KMS-11 (cell line): ENCODE measurements around the gene ASB1.

Experiments used
- H2AFZ ChIP-seq: fragments of 200-600 bp; sonication (generic); 2 replicates; pipeline ENCODE4 v1.6.1; 2016; ENCODE audit warnings: antibody characterized with exemption, mixed run types, low read depth
- H3K27ac ChIP-seq: fragments of 200-600 bp; sonication (generic); 2 replicates; pipeline ENCODE4 v1.6.1; 2016; ENCODE audit warnings: mild to moderate bottlenecking, mixed run types
- H3K27me3 ChIP-seq: fragments of 200-600 bp; sonication (generic); 2 replicates; pipeline ENCODE4 v1.6.1; 2017; ENCODE audit warnings: mild to moderate bottlenecking, low read depth, mixed run types, moderate library complexity; ENCODE audit not compliant: insufficient read depth
- H3K36me3 ChIP-seq: fragments of 200-600 bp; sonication (generic); 2 replicates; pipeline ENCODE4 v1.6.1; 2017; ENCODE audit warnings: mild to moderate bottlenecking, mixed run types; ENCODE audit not compliant: insufficient read depth
- H3K4me1 ChIP-seq: fragments of 200-600 bp; sonication (generic); 2 replicates; pipeline ENCODE4 v1.6.1; 2016; ENCODE audit warnings: mild to moderate bottlenecking, low read depth, mixed run types; ENCODE audit not compliant: poor library complexity, severe bottlenecking
- H3K4me2 ChIP-seq: fragments of 200-600 bp; sonication (generic); 2 replicates; pipeline ENCODE4 v1.7.0; 2016; ENCODE audit warnings: mild to moderate bottlenecking, mixed run types
- H3K4me3 ChIP-seq: fragments of 200-600 bp; sonication (generic); IDR thresholded peaks from 2 replicates; pipeline ENCODE4 v1.6.1; 2017; ENCODE audit warnings: low read depth, low read length, mixed read lengths; ENCODE audit not compliant: insufficient read depth
- H3K79me2 ChIP-seq: fragments of 200-600 bp; sonication (generic); 2 replicates; pipeline ENCODE4 v1.6.1; 2016; ENCODE audit warnings: low read depth, mixed run types; ENCODE audit not compliant: insufficient read depth
- H3K9ac ChIP-seq: fragments of 200-600 bp; sonication (generic); 2 replicates; pipeline ENCODE4 v1.6.1; 2016; ENCODE audit warnings: mild to moderate bottlenecking, mixed run types
- H4K20me1 ChIP-seq: fragments of 200-600 bp; sonication (generic); 2 replicates; pipeline ENCODE4 v1.6.1; 2016; ENCODE audit warnings: mild to moderate bottlenecking, mixed run types; ENCODE audit not compliant: insufficient read depth
- TF ChIP-seq, protein P1 (sequence below): fragments of 200-600 bp; sonication (generic); conservative IDR thresholded peaks from 2 replicates; pipeline ENCODE4 v1.6.1; 2017; ENCODE audit warnings: low read depth, mild to moderate bottlenecking, antibody characterized with exemption, low read length, moderate library complexity, mixed read lengths

ASB1 gene

DNA sequence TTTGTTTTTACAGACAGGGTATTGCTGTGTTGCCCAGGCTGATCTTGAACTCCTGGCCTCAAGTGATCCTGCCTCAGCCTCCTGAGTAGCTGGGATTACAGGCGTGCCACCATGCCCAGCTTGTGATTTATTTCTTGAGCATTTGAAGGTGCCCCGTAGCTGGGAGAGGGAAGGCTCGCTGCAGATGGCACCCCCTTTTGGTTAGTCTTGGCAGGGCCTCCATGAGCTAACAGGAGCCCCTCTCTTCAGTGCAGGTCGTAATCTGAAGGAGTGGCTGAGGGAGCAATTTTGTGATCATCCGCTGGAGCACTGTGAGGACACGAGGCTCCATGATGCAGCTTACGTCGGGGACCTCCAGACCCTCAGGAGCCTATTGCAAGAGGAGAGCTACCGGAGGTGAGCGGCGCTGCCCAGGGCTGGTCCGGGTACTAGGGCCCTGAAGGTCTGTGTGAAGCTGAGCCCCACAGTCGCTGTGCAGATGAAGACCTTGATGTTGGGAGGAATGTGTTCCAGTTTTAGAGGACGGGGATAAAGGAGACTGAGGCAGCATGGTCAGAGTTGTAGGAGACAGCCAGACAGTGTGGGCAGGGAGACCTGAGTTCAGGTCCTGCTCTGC lies 6.7 kb downstream of the ASB1 start:
- H3K4me3 ChIP-seq: no peak overlapping the region
- H2AFZ ChIP-seq: no peak overlapping the region
- no peaks in the 10 kb centered on the region for H4K20me1 ChIP-seq
- H3K36me3 ChIP-seq: no peaks in the 10 kb centered on the region; the same call in 1 of the 2 replicates
- TF ChIP-seq, protein P1, sequence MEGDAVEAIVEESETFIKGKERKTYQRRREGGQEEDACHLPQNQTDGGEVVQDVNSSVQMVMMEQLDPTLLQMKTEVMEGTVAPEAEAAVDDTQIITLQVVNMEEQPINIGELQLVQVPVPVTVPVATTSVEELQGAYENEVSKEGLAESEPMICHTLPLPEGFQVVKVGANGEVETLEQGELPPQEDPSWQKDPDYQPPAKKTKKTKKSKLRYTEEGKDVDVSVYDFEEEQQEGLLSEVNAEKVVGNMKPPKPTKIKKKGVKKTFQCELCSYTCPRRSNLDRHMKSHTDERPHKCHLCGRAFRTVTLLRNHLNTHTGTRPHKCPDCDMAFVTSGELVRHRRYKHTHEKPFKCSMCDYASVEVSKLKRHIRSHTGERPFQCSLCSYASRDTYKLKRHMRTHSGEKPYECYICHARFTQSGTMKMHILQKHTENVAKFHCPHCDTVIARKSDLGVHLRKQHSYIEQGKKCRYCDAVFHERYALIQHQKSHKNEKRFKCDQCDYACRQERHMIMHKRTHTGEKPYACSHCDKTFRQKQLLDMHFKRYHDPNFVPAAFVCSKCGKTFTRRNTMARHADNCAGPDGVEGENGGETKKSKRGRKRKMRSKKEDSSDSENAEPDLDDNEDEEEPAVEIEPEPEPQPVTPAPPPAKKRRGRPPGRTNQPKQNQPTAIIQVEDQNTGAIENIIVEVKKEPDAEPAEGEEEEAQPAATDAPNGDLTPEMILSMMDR: no peak
- peaks cover 43% of the 10 kb centered on the region; the same call in 1 of the 2 replicates for H3K79me2 ChIP-seq
- H3K4me2 ChIP-seq: no peak overlapping the region
- no peaks in the 10 kb centered on the region for H3K27me3 ChIP-seq
- no peaks in the 10 kb centered on the region for H3K4me1 ChIP-seq
- no peak overlapping the region for H3K9ac ChIP-seq
- no peak overlapping the region for H3K27ac ChIP-seq

DNA sequence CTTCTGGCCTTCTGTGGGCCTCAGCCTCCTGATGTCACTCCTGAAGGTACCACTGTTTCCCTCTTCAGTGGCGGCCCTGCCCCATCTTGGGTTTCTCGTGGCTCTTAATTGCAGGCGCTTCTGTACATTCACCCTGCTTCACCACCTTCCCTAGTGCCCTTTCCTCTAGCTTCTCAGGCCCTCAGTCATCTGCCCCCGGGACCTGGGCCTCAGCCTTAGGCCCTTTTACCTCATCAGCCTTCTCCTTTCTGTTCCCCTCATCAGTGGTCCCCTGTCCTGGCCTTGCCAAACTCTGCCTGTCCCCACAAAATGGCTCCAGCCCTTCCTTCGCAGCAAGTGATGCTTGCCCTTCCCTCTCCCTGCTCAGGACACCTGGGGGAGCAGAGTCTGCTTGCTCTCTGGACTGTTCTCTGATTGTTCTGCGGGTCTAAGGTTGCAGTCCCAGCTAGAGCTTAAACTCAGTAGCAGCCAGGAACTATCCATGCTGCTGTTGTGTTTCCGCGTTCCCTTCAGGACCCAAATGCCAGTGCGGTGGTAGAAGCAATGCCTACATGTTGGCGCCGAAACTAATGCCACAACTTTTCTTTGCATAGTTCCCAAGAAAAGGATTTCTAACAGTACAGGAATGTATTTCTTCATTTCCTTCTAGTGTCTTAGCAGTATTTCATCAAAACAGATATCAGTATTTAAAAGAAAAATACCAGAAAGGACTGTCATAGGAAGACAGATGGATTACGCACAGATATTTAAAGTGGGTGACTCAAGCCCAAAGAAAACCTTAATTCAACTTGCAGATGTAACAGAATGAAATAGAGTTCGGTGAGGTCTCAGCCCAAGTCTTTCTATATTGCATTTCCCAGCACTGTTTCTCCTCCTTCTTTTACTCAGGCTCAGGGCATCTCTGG lies 7.5 kb downstream of the ASB1 start:
- H3K4me1 ChIP-seq: no peaks in the 10 kb centered on the region
- no peaks in the 10 kb centered on the region for H4K20me1 ChIP-seq
- peaks cover 35% of the 10 kb centered on the region; the same call in 1 of the 2 replicates for H3K79me2 ChIP-seq
- H3K36me3 ChIP-seq: no peaks in the 10 kb centered on the region; the same call in 1 of the 2 replicates
- no peaks in the 10 kb centered on the region for H3K27me3 ChIP-seq
- H2AFZ ChIP-seq: no peak overlapping the region
- H3K27ac ChIP-seq: no peak overlapping the region
- H3K4me2 ChIP-seq: no peak overlapping the region
- TF ChIP-seq, protein P1: no peak
- no peak overlapping the region for H3K4me3 ChIP-seq
- H3K9ac ChIP-seq: no peak overlapping the region

DNA sequence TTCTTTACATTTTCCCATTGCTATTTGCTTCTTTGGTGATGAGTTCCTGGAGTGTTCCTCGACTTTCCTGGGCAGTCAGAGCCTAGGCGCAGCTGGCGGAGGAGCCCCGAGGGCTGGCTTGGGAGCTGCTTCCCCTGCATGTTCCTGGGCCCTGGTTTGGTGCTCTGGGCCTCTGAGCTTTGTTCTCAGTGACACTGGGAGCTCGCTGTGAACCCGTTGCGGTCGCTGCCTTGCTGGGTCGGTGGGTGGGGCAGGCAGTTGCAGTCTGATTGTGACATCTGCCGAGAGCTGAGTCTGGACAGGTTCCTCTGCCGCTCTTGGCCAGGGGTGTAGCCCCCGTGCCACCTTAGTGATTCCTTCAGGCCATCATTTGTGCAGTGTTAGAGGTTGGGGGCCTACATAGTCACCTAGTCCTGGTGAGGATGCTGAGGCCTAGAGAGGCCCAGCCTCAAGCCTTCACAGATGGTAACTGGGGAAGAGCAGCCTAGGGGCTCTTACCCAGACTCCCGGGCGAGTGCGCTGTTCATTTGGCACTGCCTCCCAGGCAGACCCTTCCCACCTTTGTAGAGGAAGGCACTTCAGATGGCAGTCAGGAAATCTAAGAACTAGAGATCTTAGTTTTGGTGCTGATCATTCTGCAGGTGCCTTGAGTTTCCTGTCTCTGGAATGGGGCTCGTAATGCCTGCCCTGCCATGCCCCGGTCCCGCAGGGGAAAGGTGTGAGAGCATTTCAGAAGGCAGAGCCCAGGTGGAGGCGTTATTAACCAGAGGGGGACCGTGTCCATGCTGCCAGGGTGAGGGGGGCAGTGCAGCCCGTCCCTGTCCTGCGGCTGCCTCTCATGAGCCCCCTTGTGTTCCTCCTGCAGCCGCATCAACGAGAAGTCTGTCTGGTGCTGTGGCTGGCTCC lies 8.4 kb downstream of the ASB1 start:
- Histone ChIP-seq H3K4me1 (no peaks in the 10 kb centered on the region), H4K20me1 (no peaks in the 10 kb centered on the region), H3K79me2 (peaks cover 27% of the 10 kb centered on the region; the same call in 1 of the 2 replicates), H3K27me3 (no peaks in the 10 kb centered on the region), H3K27ac (no peak overlapping the region), H3K4me2 (no peak overlapping the region), H2AFZ (no peak overlapping the region), H3K4me3 (no peak overlapping the region), H3K36me3 (no peaks in the 10 kb centered on the region; the same call in 1 of the 2 replicates), H3K9ac (no peak overlapping the region)
- TF ChIP-seq, protein P1: no peak

DNA sequence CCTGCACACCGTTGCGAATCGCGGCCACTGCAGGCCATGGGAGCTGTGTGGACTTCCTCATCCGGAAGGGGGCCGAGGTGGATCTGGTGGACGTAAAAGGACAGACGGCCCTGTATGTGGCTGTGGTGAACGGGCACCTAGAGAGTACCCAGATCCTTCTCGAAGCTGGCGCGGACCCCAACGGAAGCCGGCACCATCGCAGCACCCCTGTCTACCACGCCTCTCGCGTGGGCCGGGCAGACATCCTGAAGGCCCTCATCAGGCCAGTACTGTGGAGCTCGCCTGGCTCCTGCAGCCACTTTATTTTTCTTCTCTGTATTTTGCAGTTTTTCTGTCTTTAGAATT lies 9.0 kb downstream of the ASB1 start:
- H3K9ac ChIP-seq: no peak overlapping the region
- H3K27me3 ChIP-seq: no peaks in the 10 kb centered on the region
- H3K27ac ChIP-seq: no peak overlapping the region
- H4K20me1 ChIP-seq: no peaks in the 10 kb centered on the region
- H3K79me2 ChIP-seq: peaks cover 22% of the 10 kb centered on the region; the same call in 1 of the 2 replicates
- H3K36me3 ChIP-seq: no peaks in the 10 kb centered on the region; the same call in 1 of the 2 replicates
- no peaks in the 10 kb centered on the region for H3K4me1 ChIP-seq
- no peak overlapping the region for H2AFZ ChIP-seq
- no peak overlapping the region for H3K4me3 ChIP-seq
- H3K4me2 ChIP-seq: no peak overlapping the region
- TF ChIP-seq, protein P1: no peak
